H1 (cell line): ENCODE measurements around the gene CUX1.

Experiments used
- CTCF ChIP-seq, 3 experiments: IDR thresholded peaks; 1 replicate in 2 of 3; 2 replicates in 1 of 3; pipeline versions ENCODE4 v1.5.1 to v1.6.1; 2011; ENCODE audit warnings: low read length in 3 of 3, mild to moderate bottlenecking in 3 of 3, inconsistent platforms in 2 of 3, low read depth in 1 of 3, moderate library complexity in 1 of 3; ENCODE audit not compliant: insufficient read depth in 1 of 3; ENCODE audit errors: control extremely low read depth in 1 of 3
- MAFK ChIP-seq: IDR thresholded peaks from 2 replicates; pipeline ENCODE4 v1.6.1; 2012; ENCODE audit warnings: low read depth, mild to moderate bottlenecking, improper control_type of control experiment, low read length
- TAF1 ChIP-seq: IDR thresholded peaks from 2 replicates; pipeline ENCODE4 v1.6.1; 2011; ENCODE audit warnings: mild to moderate bottlenecking, low read depth, low read length

DNA sequence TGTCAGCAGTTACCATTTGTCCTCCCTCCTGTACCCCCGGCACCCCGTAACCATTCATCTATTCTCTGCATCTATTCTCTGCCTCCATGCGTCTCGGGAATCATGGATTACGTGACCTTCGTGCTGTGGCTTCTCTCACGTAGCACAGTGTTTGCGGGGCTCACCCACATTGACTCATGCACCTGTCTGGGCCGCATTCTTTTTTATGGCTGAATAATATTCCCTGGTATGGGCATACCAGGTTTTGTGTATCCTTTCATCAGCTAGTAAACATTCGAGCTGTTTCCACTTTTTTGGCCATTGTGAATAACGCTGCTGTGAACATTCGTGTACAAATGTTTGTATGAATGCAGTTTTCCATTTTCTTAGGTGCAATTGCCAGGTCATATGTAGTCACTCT lies 17.7 kb downstream of the CUX1 start:
- TF ChIP-seq TAF1, result no peak
- no peak for TF ChIP-seq CTCF (IDR thresholded peaks at IDR 0.05; ENCODE audit: control extremely low read depth in 1 of 3, insufficient read depth in 1 of 3, low read depth in 1 of 3, low read length in 3 of 3)
- TF ChIP-seq MAFK, result no peak
